Type B pancreatic cell (in vitro differentiated cells): ENCODE measurements around the gene MTMR6. TPM values are rescaled to one million over a fixed set of nuclear protein-coding genes. Genes with fewer than 3 reads are reported as not detected.

Experiments used
- DNase-seq: peaks from one replicate; pipeline ENCODE4 v3.0.0; 2021; ENCODE audit warnings: mixed read lengths; ENCODE audit not compliant: unreplicated experiment; ENCODE audit errors: extremely low spot score
- H3K27ac Mint-ChIP-seq: 2 replicates; pipeline ENCODE4 v1.8.0; 2021; ENCODE audit warnings: mild to moderate bottlenecking, mixed read lengths
- H3K27me3 Mint-ChIP-seq: 2 replicates; pipeline ENCODE4 v1.8.0; 2021; ENCODE audit warnings: mixed read lengths
- H3K36me3 Mint-ChIP-seq: 2 replicates; pipeline ENCODE4 v1.8.0; 2021; ENCODE audit warnings: mixed read lengths
- H3K4me1 Mint-ChIP-seq: one replicate; pipeline ENCODE4 v1.8.0; 2021; ENCODE audit warnings: mixed read lengths; ENCODE audit not compliant: unreplicated experiment
- H3K4me3 Mint-ChIP-seq: 2 replicates; pipeline ENCODE4 v1.8.0; 2021; ENCODE audit warnings: mild to moderate bottlenecking, mixed read lengths
- H3K9me3 Mint-ChIP-seq: 2 replicates; pipeline ENCODE4 v1.8.0; 2021; ENCODE audit warnings: mixed read lengths
- total RNA-seq: library from RNA; stranded (reverse); gene quantifications from 2 replicates; pipeline ENCODE4 v1.2.1, GENCODE V29; 2021; ENCODE audit warnings: low replicate concordance
- TF ChIP-seq, protein P1 (sequence below): fragments of 200-600 bp; sonication (generic); conservative IDR thresholded peaks from 2 replicates; pipeline ENCODE4 v1.5.0; 2021; ENCODE audit warnings: antibody characterized with exemption, mild to moderate bottlenecking

Gene MTMR6
- total RNA-seq, 1 donor from 2014 or later, result 11.4 TPM

DNA sequence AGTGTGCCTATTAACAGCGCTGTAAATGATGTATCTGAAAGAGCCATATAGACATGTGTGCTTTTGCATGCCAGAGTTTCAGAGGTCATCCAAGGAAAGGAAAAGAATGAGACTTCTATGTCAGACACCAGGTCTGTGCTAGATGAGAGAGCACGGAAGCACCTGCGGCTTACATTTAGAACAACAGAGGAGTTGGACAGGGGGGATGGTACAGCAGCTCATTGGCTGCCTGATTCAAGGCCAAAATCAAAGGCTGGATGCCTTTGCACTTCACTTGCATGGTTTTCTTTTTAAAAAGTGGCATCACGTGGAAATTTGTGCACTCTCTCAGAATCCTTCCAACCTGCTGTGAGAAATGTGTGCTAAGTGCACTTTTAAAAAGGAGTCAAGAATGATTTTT lies 82.4 kb downstream of the MTMR6 start:
- Mint-ChIP-seq H3K27me3 (peaks cover 18% of the 10 kb centered on the region), H3K27ac (no peak overlapping the region), H3K36me3 (no peaks in the 10 kb centered on the region), H3K4me3 (no peak overlapping the region), H3K9me3 (no peaks in the 10 kb centered on the region), H3K4me1 (no peaks in the 10 kb centered on the region)
- no peak for DNase-seq
- TF ChIP-seq, protein P1, sequence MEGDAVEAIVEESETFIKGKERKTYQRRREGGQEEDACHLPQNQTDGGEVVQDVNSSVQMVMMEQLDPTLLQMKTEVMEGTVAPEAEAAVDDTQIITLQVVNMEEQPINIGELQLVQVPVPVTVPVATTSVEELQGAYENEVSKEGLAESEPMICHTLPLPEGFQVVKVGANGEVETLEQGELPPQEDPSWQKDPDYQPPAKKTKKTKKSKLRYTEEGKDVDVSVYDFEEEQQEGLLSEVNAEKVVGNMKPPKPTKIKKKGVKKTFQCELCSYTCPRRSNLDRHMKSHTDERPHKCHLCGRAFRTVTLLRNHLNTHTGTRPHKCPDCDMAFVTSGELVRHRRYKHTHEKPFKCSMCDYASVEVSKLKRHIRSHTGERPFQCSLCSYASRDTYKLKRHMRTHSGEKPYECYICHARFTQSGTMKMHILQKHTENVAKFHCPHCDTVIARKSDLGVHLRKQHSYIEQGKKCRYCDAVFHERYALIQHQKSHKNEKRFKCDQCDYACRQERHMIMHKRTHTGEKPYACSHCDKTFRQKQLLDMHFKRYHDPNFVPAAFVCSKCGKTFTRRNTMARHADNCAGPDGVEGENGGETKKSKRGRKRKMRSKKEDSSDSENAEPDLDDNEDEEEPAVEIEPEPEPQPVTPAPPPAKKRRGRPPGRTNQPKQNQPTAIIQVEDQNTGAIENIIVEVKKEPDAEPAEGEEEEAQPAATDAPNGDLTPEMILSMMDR, result no peak

DNA sequence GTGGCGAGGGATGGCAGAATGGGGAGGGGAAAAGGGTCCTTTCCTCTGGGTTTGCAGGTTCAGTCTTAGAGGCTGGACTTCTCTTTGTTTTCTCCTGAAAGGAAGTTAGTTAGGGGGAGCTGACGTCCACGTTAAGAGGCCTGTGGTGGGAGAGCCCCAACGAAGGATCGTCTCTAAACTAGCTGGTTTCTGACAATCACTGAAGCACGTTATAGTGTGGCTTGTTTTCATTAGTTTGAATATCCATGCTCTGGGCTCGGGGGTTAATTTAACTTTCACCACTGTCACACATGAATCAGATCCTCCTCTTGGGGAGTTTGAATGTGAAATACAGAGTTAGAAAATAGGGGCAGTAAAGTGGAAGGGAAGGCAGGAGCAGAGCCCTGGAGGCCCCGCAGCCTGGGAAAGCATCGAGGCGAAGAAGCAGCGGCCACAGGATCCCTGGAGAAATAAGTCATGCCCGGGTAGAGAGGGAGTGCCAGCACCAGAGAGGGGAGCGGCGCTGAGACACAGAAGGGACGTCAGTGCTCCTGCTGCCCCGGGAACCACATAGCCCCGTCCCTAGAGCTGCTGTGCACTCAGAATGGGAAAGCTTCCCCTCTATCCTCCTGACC lies 84.1 kb downstream of the MTMR6 start:
- TF ChIP-seq, protein P1, result no peak
- no peaks in the 10 kb centered on the region for H3K9me3 Mint-ChIP-seq
- no peak for DNase-seq
- H3K27ac Mint-ChIP-seq, result no peak overlapping the region
- H3K27me3 Mint-ChIP-seq, result peaks cover 23% of the 10 kb centered on the region
- no peaks in the 10 kb centered on the region for H3K36me3 Mint-ChIP-seq
- no peaks in the 10 kb centered on the region for H3K4me1 Mint-ChIP-seq
- H3K4me3 Mint-ChIP-seq, result no peak overlapping the region

GRCh38 chr13:25200783-25201182 lies 86.5 kb downstream of the MTMR6 start:
- DNase-seq, result no peak
- Mint-ChIP-seq H3K27ac (no peak overlapping the region), H3K4me3 (no peak overlapping the region)

DNA sequence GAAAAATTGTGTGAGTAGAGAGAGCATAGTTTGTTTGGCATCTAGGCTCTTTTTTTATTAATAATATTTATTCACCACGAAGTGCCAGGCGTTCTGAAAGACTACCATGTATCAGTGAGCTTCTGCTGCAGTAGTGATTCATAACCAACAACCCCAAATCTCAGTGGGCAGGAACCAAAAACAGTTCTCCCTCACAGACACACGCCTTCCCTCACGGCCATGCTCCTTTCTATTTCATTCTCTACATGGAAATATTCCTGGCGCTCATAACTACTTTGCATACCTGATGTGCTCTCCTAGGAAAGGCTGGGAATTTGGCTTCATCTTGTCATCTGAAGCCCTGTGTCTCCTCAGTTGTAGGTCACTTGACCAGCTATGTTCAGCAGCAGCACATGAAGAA lies 88.6 kb downstream of the MTMR6 start:
- Mint-ChIP-seq H3K4me3 (no peak overlapping the region), H3K27ac (no peak overlapping the region), H3K4me1 (no peaks in the 10 kb centered on the region), H3K27me3 (peaks cover 18% of the 10 kb centered on the region), H3K9me3 (no peaks in the 10 kb centered on the region), H3K36me3 (no peaks in the 10 kb centered on the region)
- TF ChIP-seq, protein P1, result no peak
- no peak for DNase-seq

More at GRCh38 chr13:25200783-25201182, 86.5 kb downstream of the MTMR6 start:
- H3K36me3 Mint-ChIP-seq, result no peaks in the 10 kb centered on the region
- TF ChIP-seq, protein P1, result no peak
- H3K27me3 Mint-ChIP-seq, result peaks cover 21% of the 10 kb centered on the region
- no peaks in the 10 kb centered on the region for H3K4me1 Mint-ChIP-seq
- no peaks in the 10 kb centered on the region for H3K9me3 Mint-ChIP-seq

DNA sequence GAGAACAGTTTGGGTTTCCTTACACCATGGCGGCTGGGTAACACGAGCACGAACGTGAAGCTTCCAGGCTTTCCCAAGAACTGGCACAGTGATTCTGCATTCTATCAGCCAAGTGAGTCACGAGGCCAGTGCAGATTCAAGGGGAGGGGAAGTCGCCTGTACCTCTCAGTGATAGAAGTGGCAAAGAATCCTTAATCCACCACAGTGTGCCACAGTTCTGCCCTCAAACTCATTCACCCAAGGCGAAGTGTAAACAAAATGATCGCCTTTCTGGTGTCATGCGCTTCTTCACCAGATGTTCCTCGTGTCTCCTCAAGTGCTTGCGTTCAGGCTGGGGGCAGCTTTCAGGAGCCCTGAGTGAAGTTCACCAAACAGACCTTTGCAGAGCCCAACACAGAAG lies 90.3 kb downstream of the MTMR6 start:
- DNase-seq, result no peak
- no peaks in the 10 kb centered on the region for H3K36me3 Mint-ChIP-seq
- no peak overlapping the region for H3K27ac Mint-ChIP-seq
- H3K27me3 Mint-ChIP-seq, result peaks cover 20% of the 10 kb centered on the region
- no peak overlapping the region for H3K4me3 Mint-ChIP-seq
- no peaks in the 10 kb centered on the region for H3K9me3 Mint-ChIP-seq
- H3K4me1 Mint-ChIP-seq, result no peaks in the 10 kb centered on the region
- TF ChIP-seq, protein P1, result no peak

Other genes with a start within 250 kb of the MTMR6 start
- gene PABPC3, start 191.4 kb downstream of the MTMR6 start, total RNA-seq, result 0.17 and 0.29 TPM in 2 replicates
- 0.14 and 0.31 TPM in 2 replicates for gene AMER2, start 115.2 kb downstream of the MTMR6 start, total RNA-seq
- 49.8 and 56.2 TPM in 2 replicates for gene NUP58, start 14.1 kb upstream of the MTMR6 start, total RNA-seq
- 13.8 and 55.2 TPM in 2 replicates for gene ATP8A2, start 84.5 kb upstream of the MTMR6 start, total RNA-seq